AG04449 (cell line): Measurements from ENCODE around the gene HK1.
"Not testable (repeated sequence)": the region's sequence is repeated elsewhere in the genome, so short reads cannot be mapped to it uniquely, and the experiment has no call there.

Experiments
- CTCF ChIA-PET: fragments of 350-600 bp; formaldehyde crosslinking; extraction: SDS; loops from one replicate; lab custom pipeline; 2021; ENCODE audit warnings: antibody characterized with exemption; lab: Yijun Ruan, JAX
- POLR2A ChIA-PET: fragments of 400-600, 350-600 bp; formaldehyde crosslinking; extraction: SDS; loops from one replicate; lab custom pipeline; 2020; ENCODE audit warnings: antibody characterized with exemption, inconsistent platforms; lab: Yijun Ruan, JAX
- DNase-seq: peaks from one replicate; pipeline ENCODE4 v3.0.0-alpha.2; 2010; ENCODE audit warnings: low read depth, low spot score
- H3K4me3 ChIP-seq: 2 replicates; pipeline ENCODE4 v1.5.1; 2011; ENCODE audit warnings: low read depth, mild to moderate bottlenecking, control low read depth, low read length
- CTCF ChIP-seq: IDR thresholded peaks from one replicate; pipeline ENCODE4 v1.5.1; 2011; ENCODE audit warnings: mild to moderate bottlenecking, moderate library complexity, low read length, control low read depth, inconsistent platforms; ENCODE audit not compliant: insufficient read depth; ENCODE audit errors: missing control alignments

HK1 gene

DNA sequence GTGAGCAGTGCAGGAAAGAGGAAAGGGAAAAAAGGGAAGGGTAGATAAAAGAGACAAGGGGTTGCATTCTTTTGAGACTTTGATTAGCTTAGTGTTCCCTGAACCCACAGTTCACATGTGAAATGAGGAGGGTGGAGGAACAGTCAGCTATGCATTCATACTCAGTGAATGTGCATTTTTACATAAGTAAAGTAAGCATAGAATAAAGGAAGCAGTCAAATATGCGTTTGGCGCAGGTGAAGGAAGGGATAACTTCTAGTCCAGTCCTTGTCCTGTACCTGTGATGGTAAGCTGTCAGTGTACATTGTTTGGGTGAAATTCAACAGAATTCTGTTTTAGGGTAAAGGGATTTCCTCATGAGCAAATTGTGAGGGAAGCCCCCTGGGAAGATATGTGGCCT, 28.1 kb downstream of the HK1 start:
- no peak for DNase-seq
- H3K4me3 ChIP-seq: no peak overlapping the region
- ChIA-PET POLR2A (no interaction called here), CTCF (interaction anchor here (0.7 to 1.0 kb wide), 2 partner anchors 77 to 100 kb away, joined by 3 read pairs; no protein-coding TSS in a partner anchor)
- no peak for TF ChIP-seq CTCF

DNA sequence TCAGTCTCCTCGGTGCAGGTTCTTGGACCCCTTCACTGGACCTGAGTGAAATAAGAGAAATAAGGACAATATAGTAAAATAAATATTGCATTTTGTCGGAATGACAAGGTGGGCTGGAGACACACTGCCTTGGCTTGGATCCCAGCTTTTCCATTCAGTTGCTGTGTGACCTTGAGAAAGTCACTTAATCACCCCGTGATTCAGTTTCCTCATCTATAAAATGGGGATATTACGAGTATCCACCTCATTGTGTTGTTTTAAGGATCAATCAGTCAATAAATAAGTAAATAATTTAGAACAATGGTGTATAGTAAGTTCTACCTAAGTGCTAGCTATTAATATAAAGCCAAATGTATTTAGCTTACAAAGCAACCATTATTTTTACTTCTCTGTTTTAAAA, 29.1 kb downstream of the HK1 start:
- ChIA-PET CTCF (no interaction called here), POLR2A (no interaction called here)
- H3K4me3 ChIP-seq: no peak overlapping the region
- TF ChIP-seq CTCF: no peak
- DNase-seq: no peak

GRCh38 chr10:69308304-69308703, 30.0 kb downstream of the HK1 start:
- CTCF ChIA-PET, H3K4me3 ChIP-seq, DNase-seq, POLR2A ChIA-PET: not testable (repeated sequence)

DNA sequence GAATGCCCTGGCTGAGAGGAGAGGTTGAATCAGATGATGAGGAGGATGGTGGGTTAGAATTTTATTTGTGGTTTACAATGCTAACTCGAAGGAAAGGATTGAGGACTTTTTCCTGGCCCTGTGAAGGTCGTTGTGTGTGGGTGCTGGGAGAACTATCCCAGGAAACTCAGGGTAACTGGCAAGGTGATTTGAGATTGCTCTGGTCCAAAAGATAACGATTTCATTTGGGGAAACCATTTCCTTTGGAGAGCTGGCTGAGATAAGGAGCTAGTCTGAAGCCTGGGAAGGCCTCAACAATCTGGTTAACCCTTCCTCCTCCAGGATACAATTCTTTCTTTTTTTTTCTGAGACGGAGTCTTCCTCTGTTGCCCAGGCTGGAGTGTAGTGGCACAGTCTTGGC, 33.0 kb downstream of the HK1 start:
- no peak overlapping the region for H3K4me3 ChIP-seq
- CTCF ChIA-PET: no interaction called here
- POLR2A ChIA-PET: no interaction called here
- no peak for TF ChIP-seq CTCF
- DNase-seq: no peak

DNA sequence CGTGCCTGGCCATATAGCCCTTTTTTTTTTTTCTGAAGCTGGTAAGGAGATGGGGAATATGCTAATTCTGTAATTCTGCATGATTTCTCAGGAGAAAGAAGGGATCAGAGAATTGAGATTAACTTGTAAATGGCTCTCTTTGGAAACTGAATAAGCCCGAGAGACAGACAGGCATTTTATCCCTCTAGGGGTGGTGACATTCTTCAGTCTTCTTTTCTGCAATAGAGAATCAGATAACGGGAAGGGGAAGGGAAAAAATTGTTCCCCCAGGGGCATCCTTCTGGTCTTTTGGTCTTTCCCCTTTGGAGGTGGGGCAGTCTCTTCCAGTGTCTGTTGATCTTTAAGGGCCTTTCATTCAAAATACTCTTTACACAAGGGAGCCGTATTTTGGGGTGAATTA, 34.2 kb downstream of the HK1 start:
- no peak for DNase-seq
- TF ChIP-seq CTCF: no peak
- H3K4me3 ChIP-seq: no peak overlapping the region
- ChIA-PET CTCF (interaction anchor here (1.0 kb wide), 1 partner anchor 80 kb away, joined by 3 read pairs; no protein-coding TSS in a partner anchor), POLR2A (interaction anchor here (0.6 kb wide), 1 partner anchor 41 kb away, joined by 3 read pairs; no protein-coding TSS in a partner anchor)

DNA sequence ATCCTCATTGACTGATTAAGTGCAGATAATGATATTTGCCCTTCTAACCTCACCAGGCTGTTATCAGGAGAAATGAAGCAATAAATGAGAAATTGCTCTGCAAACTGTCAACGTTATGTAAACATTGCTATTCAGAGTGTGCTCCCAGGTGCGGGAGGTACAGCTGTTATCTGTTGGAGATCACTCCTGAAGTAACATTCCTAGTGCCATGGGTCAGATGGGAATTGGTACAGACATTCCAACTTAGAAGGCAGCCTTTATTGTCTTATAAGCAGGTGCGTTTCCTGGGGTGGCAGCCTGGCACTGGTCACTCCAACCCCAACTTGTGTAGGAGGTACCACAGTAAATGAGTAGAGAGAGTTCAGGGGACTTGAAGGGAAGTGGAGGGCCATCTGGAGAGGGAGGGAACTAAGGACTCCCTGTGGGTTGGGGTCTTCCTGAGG, 36.8 kb downstream of the HK1 start:
- CTCF ChIA-PET: no interaction called here
- POLR2A ChIA-PET: no interaction called here
- no peak for DNase-seq

More for the DNA sequence above, 36.8 kb downstream of the HK1 start:
- H3K4me3 ChIP-seq: no peak overlapping the region
- no peak for TF ChIP-seq CTCF
